ENCODE data around the gene EXOSC9.

DNA sequence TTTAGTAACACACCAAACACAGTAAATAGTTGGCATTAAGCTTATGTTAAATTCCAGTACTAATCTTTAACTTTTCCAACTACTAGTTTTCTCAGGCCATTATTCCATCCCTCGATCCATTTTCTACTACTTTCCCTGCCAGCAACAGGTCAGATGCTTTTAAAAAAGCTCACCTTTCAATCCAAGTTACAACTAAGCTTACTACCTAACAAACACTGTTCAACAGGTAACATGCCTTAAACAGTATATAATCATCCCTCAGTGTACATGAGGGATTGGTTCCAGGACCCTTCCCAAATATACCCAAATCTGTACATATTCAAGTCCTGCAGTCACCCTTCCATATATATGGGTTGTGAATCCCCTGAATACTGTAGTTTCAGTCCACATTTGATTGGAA, 17.1 kb downstream of the EXOSC9 start:
- TF ChIP-seq, protein P1, sequence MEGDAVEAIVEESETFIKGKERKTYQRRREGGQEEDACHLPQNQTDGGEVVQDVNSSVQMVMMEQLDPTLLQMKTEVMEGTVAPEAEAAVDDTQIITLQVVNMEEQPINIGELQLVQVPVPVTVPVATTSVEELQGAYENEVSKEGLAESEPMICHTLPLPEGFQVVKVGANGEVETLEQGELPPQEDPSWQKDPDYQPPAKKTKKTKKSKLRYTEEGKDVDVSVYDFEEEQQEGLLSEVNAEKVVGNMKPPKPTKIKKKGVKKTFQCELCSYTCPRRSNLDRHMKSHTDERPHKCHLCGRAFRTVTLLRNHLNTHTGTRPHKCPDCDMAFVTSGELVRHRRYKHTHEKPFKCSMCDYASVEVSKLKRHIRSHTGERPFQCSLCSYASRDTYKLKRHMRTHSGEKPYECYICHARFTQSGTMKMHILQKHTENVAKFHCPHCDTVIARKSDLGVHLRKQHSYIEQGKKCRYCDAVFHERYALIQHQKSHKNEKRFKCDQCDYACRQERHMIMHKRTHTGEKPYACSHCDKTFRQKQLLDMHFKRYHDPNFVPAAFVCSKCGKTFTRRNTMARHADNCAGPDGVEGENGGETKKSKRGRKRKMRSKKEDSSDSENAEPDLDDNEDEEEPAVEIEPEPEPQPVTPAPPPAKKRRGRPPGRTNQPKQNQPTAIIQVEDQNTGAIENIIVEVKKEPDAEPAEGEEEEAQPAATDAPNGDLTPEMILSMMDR (IDR thresholded peaks at IDR 0.05; ENCODE audit: low read depth, low read length, missing input control), result no peak
- TF ChIP-seq RAD21 (IDR thresholded peaks at IDR 0.05) (no peak), YY1 (IDR thresholded peaks at IDR 0.05) (no peak), SP1 (IDR thresholded peaks at IDR 0.05) (no peak), JUND (IDR thresholded peaks at IDR 0.05) (no peak), HNF4A (conservative IDR thresholded peaks at IDR 0.05) (no peak), HNF4G (IDR thresholded peaks at IDR 0.05) (no peak)
